HG02642 (cell line): ENCODE data around the gene SPDYE18.
"Not testable (repeated sequence)": the region's sequence is repeated elsewhere in the genome, so short reads cannot be mapped to it uniquely, and the experiment has no call there.

Source experiments
- ATAC-seq: cut with Tn5 transposase; IDR thresholded peaks from one replicate; pipeline ENCODE4 v1.9.1; 2021; ENCODE audit warnings: mild to moderate bottlenecking; ENCODE audit not compliant: unreplicated experiment, poor library complexity

SPDYE18 gene

DNA sequence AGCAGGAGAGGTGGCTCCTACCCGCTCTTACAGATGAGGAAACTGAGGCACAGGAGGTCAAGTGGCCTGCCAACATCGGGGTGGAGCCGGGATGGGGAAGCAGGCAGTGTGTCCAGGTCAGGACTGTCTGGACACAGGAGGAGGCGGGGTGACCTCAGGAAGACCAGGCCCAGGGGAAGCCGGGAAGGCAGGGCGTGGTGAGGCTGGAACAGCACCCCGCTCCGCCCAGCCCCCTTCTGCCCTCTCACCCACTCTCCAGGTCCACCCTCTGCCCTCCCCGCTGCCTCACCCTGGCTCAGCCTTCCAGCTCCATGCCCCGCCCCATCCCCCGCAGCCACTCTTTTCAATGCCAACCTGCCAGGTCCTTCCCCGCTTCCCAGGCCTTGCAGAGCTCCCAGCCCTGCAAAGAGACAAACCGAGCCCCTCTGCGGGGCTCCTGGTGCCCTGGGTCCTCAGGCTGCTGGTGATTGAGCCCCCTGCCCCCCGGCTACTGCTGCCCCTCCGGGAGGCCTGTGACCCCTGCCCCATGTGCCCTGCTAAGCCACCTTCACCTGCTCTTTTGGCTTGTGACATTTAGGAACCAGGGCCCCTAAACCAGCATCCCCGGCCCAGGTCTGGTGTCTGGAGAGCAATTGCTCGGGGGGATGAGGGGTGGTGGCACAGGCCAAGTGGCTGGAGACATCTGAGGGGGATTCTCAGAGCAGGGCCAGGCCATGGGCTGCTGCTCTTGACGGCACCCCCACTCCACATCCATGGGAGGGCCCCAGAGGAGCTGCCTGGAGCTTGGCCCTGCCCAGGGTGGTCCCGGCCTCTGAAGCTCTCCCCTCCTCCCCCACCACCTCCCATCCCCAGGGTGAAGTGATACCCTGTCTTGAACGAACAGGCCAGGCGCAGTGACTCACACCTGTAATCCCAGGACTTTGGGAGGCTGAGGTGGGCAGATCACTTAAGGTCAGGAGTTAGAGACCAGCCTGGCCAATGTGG, 55.9 kb downstream of the SPDYE18 start:
- ATAC-seq: not testable (repeated sequence)

DNA sequence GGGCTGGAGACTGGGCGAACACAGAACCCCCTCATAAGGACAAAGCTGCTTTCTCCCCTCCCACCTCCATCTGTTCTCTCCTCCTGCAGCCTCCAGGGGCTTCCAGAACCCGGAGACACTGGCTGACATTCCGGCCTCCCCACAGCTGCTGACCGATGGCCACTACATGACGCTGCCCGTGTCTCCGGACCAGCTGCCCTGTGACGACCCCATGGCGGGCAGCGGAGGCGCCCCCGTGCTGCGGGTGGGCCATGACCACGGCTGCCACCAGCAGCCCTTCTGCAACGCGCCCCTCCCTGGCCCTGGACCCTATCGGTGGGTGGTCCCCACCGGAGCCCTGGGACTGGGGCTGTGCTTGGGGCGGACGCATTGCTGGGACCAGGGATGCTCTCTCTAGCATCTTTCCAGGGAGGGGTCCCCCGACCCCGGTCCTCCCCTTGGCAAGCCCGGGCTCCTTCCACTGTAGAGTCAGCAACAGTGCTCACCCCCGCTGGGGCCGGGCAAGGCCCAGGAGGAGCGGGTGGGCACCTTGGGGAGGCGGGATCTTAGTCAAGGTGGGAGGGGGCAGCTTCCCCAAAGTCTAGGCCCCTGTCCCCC, 56.8 kb downstream of the SPDYE18 start:
- not testable (repeated sequence) for ATAC-seq

DNA sequence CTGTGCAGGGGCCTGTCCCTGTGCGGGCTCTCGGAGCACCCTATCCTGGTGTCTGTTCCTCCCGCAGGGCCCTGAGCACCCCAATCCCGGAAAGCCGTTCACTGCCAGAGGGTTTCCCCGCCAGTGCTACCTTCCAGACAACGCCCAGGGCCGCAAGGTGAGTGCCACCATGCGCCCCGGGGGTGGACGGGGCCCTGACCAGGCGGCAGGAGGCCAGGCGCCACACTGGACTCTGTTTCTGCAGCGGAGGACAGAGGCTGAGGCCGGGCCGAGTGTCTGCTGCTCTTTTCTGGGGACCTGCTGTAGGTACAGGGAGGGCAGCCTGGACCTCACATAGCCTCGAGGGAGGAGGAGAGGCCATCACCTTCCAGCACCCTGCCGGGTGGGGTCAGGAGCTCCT, 58.2 kb downstream of the SPDYE18 start:
- not testable (repeated sequence) for ATAC-seq

DNA sequence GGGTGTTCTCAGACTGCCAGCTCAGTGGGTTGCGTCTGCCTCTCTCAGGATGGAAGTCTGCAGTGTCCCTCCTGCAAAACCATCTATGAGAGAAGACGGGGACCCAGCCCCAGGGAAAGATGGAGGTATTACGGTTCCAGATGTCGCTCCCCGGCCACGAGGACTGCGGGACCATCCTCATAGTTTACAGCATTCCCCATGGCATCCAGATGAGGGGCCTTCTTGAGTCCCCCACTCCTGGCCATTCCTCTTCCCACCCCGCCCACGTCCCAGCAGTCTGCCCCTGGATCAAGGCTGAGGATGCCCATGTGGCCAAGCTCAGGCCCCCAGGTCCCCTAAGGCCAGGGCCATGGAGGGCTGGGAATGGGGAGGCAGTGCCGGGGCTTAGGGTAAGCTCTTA, 59.1 kb downstream of the SPDYE18 start:
- not testable (repeated sequence) for ATAC-seq

DNA sequence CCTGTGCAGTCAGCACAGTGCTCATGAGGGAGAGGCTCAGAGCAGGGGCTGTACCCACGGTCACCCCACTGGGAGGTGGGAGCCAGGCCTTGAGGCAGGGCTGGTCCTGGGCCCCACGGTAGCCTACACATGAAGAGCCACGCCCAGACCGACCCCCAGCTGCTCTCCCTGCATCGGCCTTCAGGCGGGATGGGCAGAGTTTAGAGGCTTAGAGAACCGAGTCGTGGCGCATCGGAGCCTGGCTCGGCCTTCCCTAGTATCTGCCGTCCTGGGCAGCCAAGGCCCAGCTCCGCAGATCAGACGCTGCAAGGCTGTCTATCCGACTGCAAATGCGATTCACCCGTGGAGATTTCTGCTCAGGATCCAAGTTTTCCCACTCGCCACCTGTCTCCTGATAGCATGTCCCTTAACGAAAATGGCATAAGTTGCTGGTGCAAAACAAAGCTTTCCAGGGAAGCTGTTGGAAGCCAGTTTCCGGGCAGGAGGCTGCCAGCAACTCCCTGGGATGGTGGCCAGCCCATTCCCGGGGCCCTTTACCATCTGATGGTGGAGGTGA, 59.6 kb downstream of the SPDYE18 start:
- not testable (repeated sequence) for ATAC-seq

DNA sequence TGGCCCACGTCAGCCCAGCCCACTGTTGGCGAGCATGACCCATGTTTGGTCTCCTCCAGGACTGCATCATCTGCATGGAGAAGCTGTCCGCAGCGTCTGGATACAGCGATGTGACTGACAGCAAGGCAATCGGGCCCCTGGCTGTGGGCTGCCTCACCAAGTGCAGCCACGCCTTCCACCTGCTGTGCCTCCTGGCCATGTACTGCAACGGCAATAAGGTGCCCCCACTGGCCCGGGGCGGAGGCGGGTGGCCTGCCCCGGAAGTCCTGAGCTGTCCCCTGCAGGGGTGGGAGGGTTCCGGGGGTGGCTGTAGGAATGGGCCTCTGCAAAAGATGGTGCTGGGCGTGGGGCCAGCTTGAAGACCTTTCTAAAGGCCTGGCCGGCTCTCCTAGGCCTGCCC, 60.3 kb downstream of the SPDYE18 start:
- ATAC-seq: not testable (repeated sequence)
